Fibroblast of pulmonary artery (primary cell): ENCODE measurements around the gene SYK.

ENCODE experiments used
- DNase-seq: peaks from one replicate; pipeline ENCODE4 v3.0.0-alpha.2; 2010; ENCODE audit warnings: low read depth
- H3K4me3 ChIP-seq: replicated peaks from 2 replicates; pipeline ENCODE4 v1.5.1; 2011; ENCODE audit warnings: low read depth, mild to moderate bottlenecking, control low read depth, low read length, moderate library complexity
- CTCF ChIP-seq: IDR thresholded peaks from 2 replicates; pipeline ENCODE4 v1.5.1; 2011; ENCODE audit warnings: mild to moderate bottlenecking, control low read depth, low read length, inconsistent platforms; ENCODE audit errors: missing control alignments

Gene SYK

DNA sequence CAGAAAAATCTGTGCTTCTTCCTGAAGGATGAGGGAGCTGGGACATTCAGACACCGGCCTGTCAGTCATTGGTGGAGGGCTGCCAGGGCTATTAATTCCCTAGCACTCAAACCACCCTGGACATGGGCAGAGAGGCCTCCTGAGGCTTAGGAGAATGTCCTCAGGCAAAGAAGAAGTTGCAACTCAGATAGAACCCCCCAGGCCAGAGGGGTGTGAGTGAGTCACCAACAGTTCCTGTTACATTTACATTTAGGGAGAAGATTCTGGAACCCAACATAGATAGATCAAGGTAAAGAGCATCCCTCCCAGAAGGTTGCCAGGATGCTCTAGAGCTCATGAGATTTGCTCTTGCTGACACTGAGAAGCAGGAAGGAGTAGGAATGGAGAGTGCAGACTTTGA is 29.2 kb upstream of the SYK start:
- no peak for DNase-seq
- H3K4me3 ChIP-seq = no peak overlapping the region
- no peak for TF ChIP-seq CTCF

DNA sequence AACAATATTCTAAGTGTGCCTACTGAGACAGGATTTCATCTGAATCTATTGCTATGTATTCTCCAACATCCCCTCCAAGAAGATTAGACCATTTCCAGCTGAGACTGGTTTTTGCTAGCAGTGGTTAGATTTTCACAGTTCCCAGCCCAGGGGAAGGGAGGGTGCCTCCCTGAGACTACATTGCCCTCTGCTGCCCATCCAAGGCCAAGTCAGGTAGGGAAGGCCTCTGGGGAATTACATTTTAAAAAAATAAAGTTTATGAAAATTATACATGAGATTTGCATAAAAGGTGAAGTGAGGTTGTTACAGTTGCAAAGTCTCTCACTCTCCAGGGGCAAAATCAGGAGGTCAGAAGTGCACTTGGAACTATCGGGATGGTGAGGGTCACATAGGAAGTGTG is 28.0 kb upstream of the SYK start:
- no peak overlapping the region for H3K4me3 ChIP-seq
- DNase-seq = no peak
- no peak for TF ChIP-seq CTCF

DNA sequence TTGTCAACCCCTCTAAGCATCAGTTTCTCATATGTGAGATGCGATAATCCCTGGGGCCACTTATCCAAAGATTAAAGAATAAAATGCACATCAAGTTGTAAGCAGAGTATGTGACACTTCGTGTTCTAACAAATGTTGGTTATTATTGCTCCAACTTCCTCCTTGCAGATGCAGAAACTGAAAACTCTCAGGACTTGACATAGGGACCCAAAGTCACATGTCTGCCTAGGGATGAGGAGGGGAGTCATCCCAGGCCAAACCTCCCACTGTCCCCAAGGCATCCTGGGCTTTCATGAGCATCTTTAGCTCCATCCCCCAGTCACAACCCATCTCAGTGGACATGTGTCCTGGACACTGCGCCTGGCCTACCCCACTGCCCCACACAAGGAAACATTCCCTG is 27.5 kb upstream of the SYK start:
- no peak for DNase-seq
- no peak for TF ChIP-seq CTCF
- no peak overlapping the region for H3K4me3 ChIP-seq

GRCh38 chr9:90774682-90775081 is 26.9 kb upstream of the SYK start:
- no peak for TF ChIP-seq CTCF
- no peak overlapping the region for H3K4me3 ChIP-seq
- DNase-seq = no peak

DNA sequence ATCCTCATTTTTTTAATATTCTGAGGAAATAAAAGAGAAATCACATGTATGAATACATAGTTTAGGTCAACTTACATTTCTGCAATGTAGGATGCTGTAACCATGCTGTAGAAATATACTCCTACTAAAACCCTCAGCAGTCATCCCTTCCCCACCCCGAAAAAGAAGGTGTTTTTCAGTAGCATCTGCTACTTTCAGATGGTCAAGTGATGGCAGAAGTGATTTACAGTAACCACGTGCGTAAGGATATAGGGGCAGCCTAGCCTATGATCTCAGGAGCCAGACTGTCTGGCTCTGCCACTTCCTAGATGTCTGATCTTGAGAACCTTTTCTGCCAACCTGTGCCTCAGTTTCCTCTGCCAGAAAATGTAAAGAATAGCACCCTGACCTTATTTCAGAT is 26.0 kb upstream of the SYK start:
- DNase-seq = no peak
- TF ChIP-seq CTCF = no peak
- no peak overlapping the region for H3K4me3 ChIP-seq

DNA sequence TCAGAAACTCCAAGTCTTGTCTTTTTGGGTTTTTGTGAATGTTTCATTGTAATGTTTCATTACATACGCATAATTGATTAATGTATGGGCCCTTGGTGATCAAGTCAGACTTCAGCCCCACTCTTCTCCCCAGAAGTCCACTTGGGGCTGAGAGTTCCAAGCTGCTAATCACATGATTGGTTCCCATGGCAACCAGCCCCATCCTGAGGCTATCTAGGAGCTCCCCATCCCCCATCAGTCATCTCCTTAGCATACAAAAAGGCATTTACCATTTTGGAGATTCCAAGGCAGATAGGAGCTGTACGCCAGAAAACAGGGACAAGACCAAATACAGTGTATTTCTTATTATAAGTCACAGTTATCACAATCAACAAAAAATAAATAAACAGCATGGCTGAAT is 22.9 kb upstream of the SYK start:
- DNase-seq = no peak
- H3K4me3 ChIP-seq = no peak overlapping the region
- TF ChIP-seq CTCF = no peak

DNA sequence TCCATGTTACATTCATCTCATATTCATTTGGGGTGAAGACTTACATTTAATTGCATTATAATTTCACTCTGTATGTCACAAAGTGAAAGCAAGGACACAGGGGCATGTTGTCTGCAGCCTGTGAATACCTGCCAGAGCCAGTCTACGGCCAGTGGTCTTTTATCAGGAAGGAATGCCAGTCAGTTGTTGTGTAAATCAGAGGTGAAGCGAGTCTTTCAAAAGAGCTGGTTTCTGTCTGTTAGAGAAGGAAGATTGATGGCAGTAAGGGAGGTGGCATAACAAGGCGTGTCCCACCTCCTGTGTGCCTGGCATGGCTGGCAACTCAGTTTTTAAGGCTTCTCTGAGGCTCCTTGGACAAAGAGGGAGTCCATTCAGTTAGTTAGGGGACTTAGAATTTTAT is 18.1 kb upstream of the SYK start:
- no peak for TF ChIP-seq CTCF
- H3K4me3 ChIP-seq = no peak overlapping the region
- no peak for DNase-seq
